PFSK-1 (cell line): ENCODE data around the gene TCF12.

Experiments used
- FOXP2 ChIP-seq: optimal IDR thresholded peaks from 2 replicates; pipeline ENCODE3; 2011; ENCODE audit warnings: borderline replicate concordance, control low read depth, inconsistent platforms; ENCODE audit not compliant: insufficient read depth; ENCODE audit errors: extremely low read length, extremely low read depth
- POLR2AphosphoS5 ChIP-seq: IDR thresholded peaks from 2 replicates; pipeline ENCODE4 v1.6.1; 2012; ENCODE audit warnings: low read depth, mild to moderate bottlenecking, control low read depth, low read length, moderate library complexity
- SIN3A ChIP-seq: IDR thresholded peaks from 2 replicates; pipeline ENCODE4 v1.6.1; 2012; ENCODE audit warnings: mild to moderate bottlenecking, low read length, moderate library complexity, borderline replicate concordance; ENCODE audit not compliant: insufficient read depth
- TAF1 ChIP-seq: IDR thresholded peaks from 2 replicates; pipeline ENCODE4 v1.6.1; 2012; ENCODE audit warnings: low read length, control low read depth, borderline replicate concordance; ENCODE audit not compliant: insufficient read depth
- TF ChIP-seq, protein P1 (sequence below), 2 experiments: IDR thresholded peaks; 2 replicates each; pipeline versions ENCODE4 v1.6.1 to v1.8.0; 2011 to 2012; ENCODE audit warnings: low read depth in 2 of 2, low read length in 2 of 2, control low read depth in 1 of 2, inconsistent platforms in 1 of 2, mild to moderate bottlenecking in 1 of 2, moderate library complexity in 1 of 2; ENCODE audit not compliant: insufficient read depth in 1 of 2

TCF12 gene

DNA sequence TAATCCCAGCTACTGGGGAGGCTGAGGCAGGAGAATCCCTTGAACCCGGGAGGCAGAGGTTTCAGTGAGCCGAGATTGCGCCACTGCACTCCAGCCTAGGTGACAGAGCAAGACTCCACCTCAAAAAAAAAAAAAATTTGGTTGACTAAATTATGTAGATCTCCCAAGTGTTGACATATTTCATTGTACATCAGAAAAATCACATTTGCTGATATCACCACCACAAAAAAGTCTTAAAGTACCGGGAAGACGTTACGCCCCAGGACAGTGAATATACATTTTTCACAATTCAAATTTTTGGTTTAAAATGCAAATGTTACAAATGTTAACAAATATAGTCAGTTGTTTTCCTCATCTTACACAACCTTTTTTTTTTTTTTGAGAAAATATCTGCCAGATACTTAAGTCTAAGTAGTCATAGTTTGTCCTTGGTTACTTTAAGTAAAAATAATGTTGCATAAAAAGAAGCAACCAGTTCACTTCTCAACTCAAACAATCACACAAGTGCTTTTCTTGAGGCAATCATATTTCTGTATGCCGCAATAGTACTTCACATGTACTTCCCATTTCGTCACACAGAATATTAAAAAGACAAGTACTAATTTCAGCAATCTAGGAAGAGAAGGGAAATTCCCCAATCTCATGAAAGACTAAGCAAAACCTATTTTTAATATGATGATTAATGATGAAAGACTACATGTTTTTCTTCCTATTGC, 41.0 kb upstream of the TCF12 start:
- TF ChIP-seq TAF1 = no peak
- no peak for TF ChIP-seq FOXP2
- TF ChIP-seq POLR2AphosphoS5 = no peak
- TF ChIP-seq, protein P1, sequence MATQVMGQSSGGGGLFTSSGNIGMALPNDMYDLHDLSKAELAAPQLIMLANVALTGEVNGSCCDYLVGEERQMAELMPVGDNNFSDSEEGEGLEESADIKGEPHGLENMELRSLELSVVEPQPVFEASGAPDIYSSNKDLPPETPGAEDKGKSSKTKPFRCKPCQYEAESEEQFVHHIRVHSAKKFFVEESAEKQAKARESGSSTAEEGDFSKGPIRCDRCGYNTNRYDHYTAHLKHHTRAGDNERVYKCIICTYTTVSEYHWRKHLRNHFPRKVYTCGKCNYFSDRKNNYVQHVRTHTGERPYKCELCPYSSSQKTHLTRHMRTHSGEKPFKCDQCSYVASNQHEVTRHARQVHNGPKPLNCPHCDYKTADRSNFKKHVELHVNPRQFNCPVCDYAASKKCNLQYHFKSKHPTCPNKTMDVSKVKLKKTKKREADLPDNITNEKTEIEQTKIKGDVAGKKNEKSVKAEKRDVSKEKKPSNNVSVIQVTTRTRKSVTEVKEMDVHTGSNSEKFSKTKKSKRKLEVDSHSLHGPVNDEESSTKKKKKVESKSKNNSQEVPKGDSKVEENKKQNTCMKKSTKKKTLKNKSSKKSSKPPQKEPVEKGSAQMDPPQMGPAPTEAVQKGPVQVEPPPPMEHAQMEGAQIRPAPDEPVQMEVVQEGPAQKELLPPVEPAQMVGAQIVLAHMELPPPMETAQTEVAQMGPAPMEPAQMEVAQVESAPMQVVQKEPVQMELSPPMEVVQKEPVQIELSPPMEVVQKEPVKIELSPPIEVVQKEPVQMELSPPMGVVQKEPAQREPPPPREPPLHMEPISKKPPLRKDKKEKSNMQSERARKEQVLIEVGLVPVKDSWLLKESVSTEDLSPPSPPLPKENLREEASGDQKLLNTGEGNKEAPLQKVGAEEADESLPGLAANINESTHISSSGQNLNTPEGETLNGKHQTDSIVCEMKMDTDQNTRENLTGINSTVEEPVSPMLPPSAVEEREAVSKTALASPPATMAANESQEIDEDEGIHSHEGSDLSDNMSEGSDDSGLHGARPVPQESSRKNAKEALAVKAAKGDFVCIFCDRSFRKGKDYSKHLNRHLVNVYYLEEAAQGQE (IDR thresholded peaks at IDR 0.05; ENCODE audit: insufficient read depth in 1 of 2, low read depth in 2 of 2, low read length in 2 of 2) = no peak
- no peak for TF ChIP-seq SIN3A

DNA sequence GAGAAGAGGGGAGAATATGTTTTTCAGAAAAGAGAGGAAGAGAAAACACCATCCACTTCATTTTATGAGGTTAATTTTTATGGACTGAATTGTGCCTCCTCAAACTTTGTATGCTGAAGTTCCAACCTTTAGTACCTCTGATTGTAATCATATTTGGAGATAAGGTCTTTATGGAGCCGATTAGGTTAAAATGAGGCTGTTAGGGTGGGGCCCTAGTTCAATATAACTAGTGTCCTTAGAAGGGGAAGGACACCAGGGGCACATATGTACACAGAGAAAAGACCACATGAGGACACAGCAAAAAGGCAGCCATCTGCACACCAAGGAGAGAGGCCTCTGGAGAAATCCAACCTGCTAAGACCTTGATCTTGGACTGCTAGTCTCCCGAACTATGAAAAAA, 38.9 kb upstream of the TCF12 start:
- TF ChIP-seq SIN3A (no peak), TAF1 (no peak), POLR2AphosphoS5 (no peak), FOXP2 (no peak)
- TF ChIP-seq, protein P1 (IDR thresholded peaks at IDR 0.05; ENCODE audit: insufficient read depth in 1 of 2, low read depth in 2 of 2, low read length in 2 of 2) = no peak

DNA sequence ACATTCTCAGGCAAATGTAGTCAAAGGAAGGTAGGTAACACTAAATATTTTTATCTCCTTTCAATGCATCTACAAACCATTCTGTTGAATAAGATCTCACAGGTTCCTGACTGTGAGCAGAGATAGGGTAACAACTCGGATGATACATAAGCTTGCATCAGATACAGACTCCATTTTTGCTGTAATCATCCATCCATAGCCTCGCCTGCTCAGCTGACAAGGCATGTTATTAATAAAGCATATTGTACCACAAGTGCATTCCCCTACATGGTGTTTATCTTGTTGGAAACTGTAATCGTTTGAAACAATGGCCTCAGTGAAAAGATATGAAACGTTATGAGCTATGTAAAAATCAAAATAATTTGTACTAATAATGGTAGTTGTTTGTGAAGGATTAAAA, 35.4 kb upstream of the TCF12 start:
- TF ChIP-seq FOXP2 (no peak), TAF1 (no peak), POLR2AphosphoS5 (no peak), SIN3A (no peak)
- TF ChIP-seq, protein P1 (IDR thresholded peaks at IDR 0.05; ENCODE audit: insufficient read depth in 1 of 2, low read depth in 2 of 2, low read length in 2 of 2) = no peak

DNA sequence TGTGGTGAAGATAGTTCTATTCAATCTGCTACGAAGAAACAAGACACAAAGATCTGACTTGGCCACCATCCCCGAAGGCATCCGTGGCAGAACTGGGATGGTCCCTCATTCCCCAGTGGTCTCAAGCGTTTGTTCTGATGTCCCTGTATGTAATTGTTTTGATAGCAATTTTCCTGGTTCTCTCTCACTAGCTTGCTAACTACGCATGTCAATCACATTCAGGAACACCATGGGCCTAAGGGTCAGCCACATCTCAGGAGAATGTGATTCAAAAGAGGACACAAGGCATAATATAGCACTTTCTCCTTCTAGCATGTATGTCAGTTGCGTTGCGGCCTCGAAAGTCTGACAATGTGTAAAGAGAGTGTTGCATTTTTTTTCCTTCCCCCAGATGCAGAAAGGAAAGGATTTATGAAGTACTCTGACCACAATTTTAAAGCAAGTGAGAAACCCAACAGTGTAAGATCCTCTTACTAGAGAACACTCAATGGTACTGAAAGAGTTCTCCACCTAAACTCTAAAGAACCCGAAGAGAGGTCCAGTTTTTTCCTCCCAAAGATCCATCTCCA, 32.0 kb upstream of the TCF12 start:
- TF ChIP-seq TAF1 = no peak; the same call in 1 of the 2 replicates
- TF ChIP-seq FOXP2 = no peak
- TF ChIP-seq, protein P1 (IDR thresholded peaks at IDR 0.05; ENCODE audit: insufficient read depth in 1 of 2, low read depth in 2 of 2, low read length in 2 of 2) = no peak
- TF ChIP-seq POLR2AphosphoS5 = no peak
